Activated T-cell treated with anti-CD3 and anti-CD28 coated beads for 24 hours (primary cell): ENCODE results near the gene CRBN.

Source experiments
- DNase-seq: peaks from one replicate; pipeline ENCODE4 v3.0.0-alpha.2; 2020; ENCODE audit warnings: low read depth

Gene CRBN

DNA sequence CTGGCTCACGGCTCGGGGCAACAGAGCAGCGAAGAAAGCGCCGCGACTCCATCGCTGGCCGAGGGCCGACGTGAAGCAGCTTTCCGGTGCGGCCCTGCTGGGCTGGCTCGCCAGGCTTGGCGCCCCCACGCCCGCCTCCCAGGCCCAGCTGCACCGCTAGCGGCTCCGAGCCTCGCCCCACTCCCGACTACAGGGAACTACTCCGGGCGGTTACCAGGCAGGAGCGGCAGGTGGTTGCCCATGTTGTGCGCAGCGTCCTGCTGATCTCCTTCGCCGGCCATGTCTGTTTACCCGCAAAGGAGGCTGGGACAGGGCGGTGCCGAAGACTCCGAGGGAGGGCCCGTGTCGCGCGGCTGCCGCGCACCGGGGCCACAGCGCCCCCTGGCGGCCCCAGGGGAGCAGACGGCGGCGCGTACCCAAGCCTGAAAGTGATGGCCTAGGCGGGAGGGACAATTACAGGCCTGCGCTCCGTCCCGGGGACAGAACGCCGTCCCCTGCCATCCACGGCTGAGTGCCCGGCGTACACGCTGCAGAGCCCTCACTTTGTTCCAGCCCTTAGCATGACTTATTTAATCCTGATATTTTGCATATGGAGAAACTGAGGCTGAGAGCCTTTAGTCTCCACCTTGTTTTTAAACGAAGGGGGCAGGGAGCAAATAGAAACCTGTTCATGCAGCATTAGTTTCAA is at the start of gene CRBN:
CRBN (minus strand) TSS at position 285 of the 688 bp plus-strand sequence; CDS start at position 281, 4 bp downstream.
- peak; percentile 84 for DNase-seq

DNA sequence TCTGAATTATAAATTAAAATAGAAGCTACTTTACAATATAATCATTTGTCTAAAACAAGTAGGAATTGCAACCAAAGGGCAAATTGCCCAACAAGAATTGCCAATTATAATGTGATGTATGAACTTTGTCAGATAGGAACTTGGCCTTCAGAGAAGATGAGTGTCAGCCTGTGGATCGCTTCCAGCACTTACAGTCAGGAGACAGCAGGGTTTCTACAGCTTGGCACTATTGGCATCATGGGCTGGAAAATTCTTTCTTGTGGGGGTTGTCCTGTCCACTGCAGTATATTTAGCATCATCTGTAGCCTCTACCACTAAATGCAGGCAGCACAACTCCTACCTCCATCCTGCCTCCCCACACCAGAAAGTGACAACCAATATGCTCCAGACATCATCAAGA is 48.1 kb upstream of the CRBN start:
- no peak for DNase-seq

DNA sequence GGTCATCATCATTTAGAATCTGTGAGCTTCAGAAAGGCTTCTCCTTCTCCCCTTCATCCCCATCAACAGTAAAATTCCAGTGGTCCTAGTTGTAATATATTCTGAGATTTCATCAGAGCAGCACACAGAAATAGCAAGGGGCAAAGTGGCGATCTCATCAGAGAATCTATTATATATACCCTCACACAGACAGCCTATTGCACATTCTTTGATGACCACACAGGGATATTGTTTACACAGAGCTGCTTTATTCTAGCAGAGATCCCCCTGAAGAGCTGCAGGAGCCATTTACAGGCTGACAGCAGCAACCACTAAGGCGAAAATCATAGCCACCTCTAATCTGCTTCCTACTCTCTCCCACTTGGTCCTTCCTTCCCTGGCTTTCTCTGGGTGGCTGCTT is 42.0 kb upstream of the CRBN start:
- no peak for DNase-seq

DNA sequence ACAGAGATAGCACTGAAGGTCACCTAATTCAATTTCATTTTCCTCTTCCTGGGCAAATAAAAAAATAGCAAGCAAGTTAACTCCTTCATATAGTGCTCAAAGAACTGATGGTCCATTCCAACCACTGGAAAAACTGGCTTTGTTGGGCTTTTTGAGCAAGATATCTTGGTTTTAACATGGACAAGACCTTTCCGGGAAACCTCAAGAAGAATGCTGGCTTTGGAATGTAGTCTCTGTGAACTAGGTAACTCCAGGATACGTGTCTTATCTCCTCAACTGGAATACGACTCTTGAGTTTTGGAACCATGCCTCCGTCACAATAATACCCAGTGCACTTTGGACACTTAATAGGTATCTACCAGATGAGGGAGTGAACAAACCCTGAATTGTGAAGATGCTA is 36.9 kb upstream of the CRBN start:
- no peak for DNase-seq

DNA sequence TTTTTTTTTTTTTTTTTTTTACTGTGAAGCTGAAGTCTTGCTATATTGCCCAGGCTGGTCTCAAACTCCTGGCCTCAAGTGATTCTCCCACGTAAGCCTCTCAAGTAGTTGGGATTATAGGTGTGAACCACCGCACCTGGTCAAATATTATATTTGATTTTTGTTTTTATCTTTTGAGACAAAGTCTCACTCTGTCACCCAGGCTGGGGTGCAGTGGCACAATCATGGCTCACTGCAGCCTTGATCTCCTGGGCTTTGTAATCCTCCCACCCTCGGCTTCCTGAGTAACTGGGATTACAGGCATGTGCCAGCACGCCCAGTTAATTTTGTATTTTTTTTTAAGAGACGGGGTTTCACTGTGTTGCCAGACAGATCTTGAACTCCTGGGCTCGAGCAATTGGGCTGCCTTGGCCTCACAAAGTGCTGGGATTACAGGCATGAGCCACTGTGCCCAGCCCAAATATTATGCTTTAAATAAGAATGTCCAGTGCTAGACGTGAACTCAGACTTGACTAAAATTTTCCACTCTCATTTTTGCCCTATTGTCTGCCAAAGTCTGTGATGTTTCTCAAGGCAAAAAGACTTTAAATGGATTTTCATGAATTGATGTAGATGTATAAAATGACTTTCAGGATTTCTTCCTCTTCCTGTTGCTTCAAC is 33.4 kb upstream of the CRBN start:
- no peak for DNase-seq

DNA sequence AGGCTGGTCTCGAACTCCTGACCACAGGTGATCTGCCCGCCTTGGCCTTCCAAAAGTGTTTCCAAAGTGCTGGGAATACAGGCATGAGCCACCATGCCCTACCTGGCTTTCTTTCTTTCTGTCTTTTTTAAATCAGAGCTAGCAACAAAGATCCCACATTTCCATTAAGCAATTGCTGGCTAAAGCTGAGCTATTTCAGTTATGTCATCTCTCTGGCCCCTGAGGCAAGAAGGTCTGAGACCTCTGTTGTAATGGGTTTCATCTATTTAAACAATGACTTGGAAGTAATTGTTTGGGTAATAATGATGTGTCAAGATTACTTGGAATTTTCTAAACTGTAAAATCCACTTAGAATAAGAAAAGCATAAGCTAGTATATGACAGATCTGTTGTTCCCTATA is 30.2 kb upstream of the CRBN start:
- DNase-seq = no peak

DNA sequence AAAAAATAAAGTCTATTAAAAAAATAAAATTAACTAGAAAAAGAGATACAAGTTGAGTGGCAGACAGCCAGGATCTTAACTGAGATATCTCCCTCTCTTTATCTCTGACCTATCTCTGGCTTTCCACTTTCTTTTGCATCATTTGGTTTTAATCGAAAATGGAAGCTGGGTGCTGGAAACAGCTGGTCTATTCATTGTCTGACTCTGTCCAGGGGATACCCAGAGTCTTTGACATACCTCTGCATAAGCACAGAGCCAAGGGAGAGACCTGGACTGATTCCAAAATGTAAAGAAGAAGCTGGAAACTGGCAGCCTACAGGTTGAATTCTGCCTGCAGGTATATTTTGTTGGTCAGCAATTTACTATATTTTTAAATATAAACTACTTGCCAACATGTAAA is 29.6 kb upstream of the CRBN start:
- DNase-seq = no peak

DNA sequence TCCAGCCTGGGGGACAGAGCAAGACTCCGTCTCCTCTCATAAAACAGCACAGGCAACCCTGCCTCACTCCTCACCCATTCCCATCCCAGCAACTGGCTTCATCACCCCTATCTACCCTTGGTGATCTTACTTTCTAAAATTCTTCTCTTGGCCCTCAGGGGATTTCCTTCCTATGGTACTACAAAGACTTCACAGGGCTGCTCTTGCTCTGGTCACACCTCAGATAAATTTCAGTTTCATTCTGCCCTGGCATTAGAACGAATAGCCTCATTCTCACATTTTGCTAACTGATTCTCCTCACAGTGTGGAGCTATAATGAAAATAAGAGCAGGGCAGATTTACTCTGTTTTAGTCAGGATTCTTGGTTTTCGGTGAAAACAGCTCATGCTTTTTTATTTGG is 22.1 kb upstream of the CRBN start:
- DNase-seq = no peak

DNA sequence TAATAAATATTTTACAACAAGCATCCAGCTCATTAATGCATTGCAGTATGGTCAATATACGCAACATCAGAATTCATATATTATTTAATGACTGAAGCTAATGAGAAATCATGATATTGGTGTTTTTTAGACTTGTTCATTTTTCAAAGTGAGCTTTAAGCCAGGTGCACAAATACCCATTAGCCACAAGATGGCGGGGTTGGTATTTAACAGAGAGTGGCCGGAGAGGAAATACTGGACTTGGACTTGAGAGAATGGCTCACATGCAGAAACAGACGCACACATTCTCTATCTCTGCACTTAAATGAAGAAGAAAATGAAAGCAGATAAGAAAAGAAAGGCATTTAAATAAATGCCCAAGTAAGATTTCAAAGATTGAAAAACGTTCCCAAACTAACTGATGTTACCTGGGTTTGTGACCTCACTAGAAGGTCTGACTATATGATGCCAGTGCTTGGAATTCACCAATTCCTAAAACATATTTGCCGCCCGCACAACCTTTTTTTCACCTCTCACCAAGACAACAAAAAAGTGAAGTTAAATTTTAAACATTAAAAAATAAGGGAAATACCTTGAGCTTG is 21.2 kb upstream of the CRBN start:
- no peak for DNase-seq

DNA sequence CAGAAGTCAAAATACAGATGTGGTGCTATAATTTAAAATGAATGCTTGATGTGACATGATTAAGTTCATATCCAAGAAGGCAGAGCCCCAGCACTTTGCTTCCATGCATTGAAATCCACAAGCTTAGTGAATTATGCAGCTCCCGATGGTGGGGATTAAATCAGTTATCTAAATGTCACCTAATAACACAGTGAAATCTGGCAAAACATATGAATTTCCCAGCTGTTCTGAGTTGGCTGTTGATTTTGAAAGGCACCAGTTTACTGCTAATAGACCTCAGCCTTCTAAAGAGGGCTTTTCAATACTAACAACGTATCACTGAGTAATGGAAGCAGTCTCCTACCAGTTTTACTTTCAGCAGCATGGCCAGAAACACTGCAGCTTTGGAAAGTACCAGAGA is 19.8 kb upstream of the CRBN start:
- DNase-seq = no peak

DNA sequence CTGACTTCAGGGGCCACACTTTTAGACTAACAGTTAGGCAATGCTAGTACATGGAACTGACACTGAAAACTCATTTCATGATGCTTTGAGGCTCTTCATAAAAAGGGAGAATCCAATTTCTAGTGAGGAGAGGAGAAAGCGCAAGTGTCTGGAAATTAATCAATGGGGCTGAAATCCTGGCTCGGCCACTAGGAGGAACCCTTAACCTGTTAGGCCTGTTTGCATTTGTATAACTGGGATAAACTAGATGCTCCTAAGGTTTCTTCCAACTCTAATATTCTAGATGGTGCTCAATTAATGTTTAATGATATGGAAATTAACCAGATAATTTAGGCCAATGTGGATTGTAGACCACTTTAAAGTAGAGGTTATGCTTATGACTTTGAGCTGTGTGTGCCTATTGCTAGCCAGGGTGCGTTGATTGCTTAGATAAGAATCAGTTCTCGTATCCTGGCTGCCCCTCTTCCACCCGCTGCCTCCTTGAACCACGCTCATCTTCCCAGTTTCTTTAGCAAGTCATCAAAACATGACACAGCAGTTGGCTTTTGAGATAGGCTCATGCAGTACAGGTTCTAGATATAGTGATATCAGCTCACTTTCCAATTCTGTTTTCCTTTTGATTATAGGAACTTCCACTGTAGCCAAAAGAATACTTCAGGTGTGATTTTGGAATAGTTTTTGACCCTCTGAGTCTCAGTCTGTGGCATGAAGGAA is 16.8 kb upstream of the CRBN start:
- no peak for DNase-seq

DNA sequence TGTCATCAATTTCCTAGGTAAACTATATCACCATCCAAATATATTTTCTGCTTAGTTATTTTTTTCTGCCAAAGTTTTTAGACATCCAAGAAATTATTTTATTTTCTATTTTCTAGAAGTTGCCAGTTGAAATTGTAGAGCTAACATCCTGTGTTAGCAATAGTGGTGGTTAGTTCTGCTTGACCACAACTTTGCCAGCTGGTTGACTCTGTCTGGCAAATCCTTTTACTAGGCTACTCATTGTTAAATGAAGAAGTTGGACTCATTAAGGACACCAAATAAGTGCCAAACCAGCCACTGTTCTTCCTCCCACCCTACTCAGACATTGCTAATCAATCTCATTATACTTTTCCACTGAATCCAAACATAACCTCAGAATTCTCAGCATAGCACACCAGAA is 15.4 kb upstream of the CRBN start:
- no peak for DNase-seq

DNA sequence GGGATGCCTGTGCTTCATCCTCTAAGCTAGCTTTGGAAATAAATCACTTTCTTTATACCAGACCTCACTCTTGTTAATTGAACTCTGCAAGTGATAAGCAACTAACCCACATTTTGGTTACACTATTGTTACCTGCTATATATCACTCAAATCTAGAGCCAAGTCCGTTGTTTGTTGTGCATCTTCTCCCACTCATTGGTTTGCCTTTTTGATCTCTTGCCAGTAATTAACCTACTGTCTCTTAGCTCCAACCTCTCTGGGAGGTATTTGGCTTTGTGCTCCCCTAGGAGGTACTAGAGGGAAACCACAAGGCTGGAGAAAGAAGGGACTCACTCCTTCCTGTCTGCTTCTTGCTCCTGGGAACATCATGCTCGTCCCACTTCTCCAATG is 12.8 kb upstream of the CRBN start:
- no peak for DNase-seq

DNA sequence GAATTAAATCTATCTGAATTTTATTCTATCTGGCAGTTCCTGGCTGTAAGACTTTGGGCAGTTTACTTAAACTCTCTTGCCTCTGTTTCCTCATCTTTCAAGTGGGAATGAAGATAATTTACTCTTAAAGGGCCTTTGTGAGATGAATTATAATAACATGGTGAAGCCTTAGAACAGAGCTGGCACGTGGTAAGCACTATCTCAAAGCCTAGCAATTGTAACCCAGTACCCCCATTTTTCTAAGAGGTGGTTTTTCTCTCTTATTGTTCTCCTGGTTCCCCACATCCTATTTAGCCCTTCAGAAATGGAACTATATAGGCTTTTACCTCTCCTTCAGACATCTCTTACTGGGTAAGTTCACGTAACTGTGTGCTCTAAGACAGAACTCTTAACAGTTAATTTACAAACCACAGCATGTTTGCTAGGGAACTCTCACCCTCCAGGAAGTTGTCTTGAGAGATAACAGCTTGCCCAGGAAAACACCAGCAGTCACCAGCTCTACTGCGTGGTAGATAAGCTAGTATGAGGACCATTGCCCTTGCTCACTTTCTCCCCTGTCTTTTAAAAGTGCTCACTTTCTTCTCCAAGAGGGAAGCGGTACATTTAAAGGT is 12.3 kb upstream of the CRBN start:
- DNase-seq = no peak

DNA sequence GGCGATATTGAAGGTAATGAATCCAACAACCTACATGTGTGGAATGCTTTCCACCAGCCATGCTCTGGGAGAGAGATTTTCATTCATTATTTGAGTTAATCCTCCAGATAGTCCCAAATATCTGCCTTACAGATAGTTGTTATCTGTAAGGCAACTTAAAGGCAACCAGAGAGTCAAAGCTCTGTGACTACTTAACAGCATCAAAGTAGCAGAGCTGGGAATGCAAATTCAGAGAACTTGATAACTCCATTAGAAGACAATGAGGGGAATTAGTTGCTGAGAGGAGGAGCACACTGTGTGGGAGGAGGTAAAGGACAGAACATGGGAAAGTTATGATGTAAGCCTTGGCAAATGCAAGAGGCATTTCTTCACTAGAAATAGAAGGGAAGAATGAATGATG is 10.5 kb upstream of the CRBN start:
- no peak for DNase-seq

DNA sequence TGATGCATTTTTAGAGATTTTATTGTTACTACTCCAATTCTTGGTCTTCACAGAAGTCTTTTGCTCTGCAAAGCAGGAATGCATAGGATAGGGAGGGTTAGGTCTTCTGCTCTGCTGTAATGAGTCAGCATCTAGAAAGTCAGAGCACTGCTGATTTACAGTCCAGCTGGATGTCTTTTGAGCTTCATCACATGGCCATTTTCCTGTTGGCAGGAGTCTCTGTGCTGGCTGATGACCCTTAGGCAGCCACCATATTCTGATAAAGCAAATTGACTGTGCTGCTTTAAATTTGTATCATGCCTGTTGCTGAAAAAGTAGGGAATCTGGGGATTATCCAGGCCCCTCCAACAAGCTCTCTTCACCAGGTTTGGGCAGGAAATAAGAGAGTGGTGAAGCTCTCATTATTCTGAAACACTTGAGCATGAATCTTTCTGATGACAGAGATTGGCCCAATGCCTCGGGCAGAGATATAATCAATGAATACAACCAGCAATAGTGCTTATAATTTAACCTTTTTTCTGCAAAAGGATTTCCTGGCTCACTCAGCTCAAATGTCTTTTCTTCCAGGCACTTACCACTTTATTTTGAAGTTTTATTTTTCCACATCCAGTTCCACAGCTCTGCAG is 9.7 kb upstream of the CRBN start:
- no peak for DNase-seq

DNA sequence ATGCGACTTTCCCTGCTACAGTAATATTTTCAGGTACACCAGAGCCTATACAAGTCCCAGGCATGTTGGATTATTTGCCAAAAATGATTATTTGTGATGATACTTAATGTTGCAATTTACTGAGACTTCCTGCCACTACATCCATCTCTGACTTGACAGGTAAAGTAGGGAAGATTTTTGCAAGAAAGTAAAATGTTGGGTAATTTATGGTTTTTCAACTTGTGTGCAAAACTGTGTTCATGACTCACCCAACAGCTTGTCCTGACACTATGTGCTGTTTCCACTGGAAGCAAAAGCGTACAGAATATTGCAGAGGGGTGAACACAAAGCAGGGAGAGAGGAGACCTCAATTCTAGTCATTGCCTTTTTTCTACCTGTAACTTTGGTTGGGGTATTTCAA is 5.4 kb upstream of the CRBN start:
- DNase-seq = no peak

DNA sequence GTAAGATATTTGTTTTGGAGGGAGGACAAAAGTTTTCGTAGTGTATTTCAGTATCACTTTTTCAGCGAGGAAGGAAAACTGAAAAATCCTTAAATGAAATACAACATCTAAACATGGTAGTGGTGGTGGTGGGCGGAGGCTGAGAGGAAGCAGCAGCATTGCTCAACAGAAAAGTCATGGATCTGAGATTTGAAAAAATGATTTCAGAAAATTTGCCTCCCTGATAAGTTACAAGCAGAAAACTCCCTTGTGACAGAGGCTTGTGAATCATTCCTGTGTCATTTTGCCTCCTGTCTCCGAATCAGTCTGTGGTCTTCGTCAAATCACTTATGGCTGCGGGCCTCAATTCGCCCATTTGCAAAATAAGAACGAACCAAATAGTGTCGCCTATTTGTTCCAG is 965 bp upstream of the CRBN start:
- DNase-seq = no peak

DNA sequence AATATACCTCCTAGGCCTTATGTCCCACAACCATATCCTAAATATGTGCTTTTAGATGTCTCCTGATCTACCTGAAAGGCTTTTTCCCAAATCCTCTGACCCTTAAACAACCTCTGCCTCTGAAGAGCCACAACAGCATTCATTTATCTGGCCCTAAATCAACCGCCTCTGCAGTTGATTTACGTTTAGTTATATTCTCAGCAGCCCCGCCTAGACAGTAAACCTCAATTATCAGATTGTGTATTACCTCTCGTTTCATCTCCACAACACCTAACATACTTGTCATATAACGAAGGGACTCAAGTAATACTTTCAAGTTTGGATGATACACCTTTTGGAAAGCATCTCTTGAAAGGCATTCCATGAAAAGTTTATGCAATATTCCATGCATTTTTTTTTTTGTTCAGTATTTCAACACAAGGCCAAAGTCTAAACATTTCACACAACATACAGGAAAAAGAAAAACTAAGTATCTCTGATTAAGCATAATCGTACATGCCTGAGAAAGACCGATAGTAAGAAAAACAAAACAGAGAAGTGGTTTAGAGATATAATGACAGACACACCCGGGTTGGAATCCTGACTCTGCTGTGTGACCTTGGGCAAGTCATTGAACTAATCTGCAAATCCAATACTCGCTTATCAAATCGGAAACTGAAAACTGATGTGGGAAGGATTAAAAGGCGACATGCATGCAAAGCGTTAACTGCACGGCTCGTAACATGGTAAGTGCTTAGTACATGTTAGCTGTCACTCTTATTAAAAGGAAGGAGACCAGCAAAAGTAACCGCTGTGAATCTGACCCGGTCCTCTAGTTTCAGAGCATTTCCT is 778 bp downstream of the CRBN start:
- no peak for DNase-seq

DNA sequence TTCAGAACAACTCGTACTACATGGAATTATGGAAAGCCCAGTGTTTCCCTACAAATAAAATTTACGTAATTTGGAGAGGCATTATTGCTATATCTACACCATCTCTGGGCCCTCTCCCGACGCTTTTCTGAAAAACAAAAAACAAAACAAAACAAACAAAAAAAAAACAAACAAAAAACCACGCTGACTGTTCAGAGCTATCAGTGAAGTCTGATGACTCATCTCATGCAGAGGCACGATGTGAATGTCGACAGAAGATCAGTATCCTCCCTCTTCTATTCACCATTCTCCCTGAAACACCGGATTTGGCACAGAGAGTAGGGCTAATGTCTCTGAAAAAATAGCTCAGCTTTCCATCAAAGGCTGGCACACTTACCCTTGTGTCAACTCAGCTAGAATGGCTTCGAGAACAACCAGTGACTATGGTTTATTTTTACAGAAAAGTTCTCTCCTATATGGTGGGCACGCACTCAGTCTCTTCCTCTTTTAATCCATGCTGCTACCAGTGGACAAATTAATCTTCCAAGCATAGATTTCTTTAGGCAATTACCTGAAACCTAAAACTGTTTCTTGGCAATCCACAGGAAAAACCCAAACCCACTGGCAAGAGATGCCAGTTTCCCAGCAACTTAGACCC is 1.5 kb downstream of the CRBN start:
- DNase-seq = no peak

DNA sequence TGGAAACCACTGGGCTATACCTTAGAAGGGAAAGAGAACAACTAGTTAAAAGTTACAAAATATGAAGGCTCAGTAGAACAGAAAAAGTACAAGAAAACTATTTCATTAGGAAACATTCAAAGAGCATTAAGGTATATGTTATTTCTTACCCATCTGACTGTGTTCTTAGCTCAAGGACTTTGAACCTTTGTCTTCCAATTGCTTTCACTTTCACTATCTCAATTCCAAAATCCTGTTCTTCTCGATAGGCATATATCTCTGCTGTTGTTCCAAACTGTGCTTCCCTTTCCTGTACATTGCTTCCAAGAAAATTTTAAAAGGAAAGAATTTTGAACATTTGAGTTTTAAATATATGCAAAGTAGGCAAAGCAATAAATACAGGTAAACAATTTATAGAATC is 6.9 kb downstream of the CRBN start:
- no peak for DNase-seq
